Mesenchymal stem cell (in vitro differentiated cells and primary cell): ENCODE measurements around the gene GINS1. TPM values are rescaled to one million over a fixed set of nuclear protein-coding genes. Genes with fewer than 3 reads are reported as not detected.

Source experiments
- DNase-seq: peaks from one replicate; pipeline ENCODE4 v3.0.0-alpha.2; 2013
- H2AFZ ChIP-seq: one replicate; pipeline ENCODE4 v1.6.1; 2013; ENCODE audit warnings: low read depth, mild to moderate bottlenecking, control low read depth, inconsistent platforms, low read length, moderate library complexity
- H2AK5ac ChIP-seq: 2 replicates; pipeline ENCODE4 v1.6.1; 2013; ENCODE audit warnings: low read length, moderate library complexity, mild to moderate bottlenecking, inconsistent platforms; ENCODE audit not compliant: severe bottlenecking
- H2BK120ac ChIP-seq: one replicate; pipeline ENCODE4 v1.6.1; 2013; ENCODE audit warnings: low read depth, mild to moderate bottlenecking, inconsistent platforms, low read length, moderate library complexity
- H2BK12ac ChIP-seq, 2 experiments: one replicate each; pipeline ENCODE4 v1.6.1; 2013; ENCODE audit warnings: inconsistent platforms in 2 of 2, low read length in 2 of 2, mild to moderate bottlenecking in 2 of 2, moderate library complexity in 2 of 2, control low read depth in 1 of 2
- H2BK15ac ChIP-seq: one replicate; pipeline ENCODE4 v1.6.1; 2013; ENCODE audit warnings: mild to moderate bottlenecking, low read depth, inconsistent platforms; ENCODE audit not compliant: poor library complexity, severe bottlenecking
- H2BK5ac ChIP-seq: 2 replicates; pipeline ENCODE4 v1.6.1; 2013; ENCODE audit warnings: low read depth, mild to moderate bottlenecking, low read length, control low read depth, inconsistent platforms; ENCODE audit not compliant: poor library complexity, severe bottlenecking
- H3K14ac ChIP-seq, 2 experiments: one replicate each; pipeline ENCODE4 v1.6.1; 2013; ENCODE audit warnings: inconsistent platforms in 2 of 2, low read length in 2 of 2, control low read depth in 1 of 2, mild to moderate bottlenecking in 1 of 2, moderate library complexity in 1 of 2
- H3K18ac ChIP-seq, 2 experiments: one replicate each; pipeline ENCODE4 v1.6.1; 2013; ENCODE audit warnings: inconsistent platforms in 2 of 2, low read length in 2 of 2, control low read depth in 1 of 2, low read depth in 1 of 2, mild to moderate bottlenecking in 1 of 2
- H3K23ac ChIP-seq, 2 experiments: one replicate each; pipeline ENCODE4 v1.6.1; 2013; ENCODE audit warnings: inconsistent platforms in 2 of 2, low read length in 2 of 2, mild to moderate bottlenecking in 2 of 2, moderate library complexity in 2 of 2, control low read depth in 1 of 2
- H3K27ac ChIP-seq: 2 replicates; pipeline ENCODE4 v1.5.1; 2013; ENCODE audit warnings: mild to moderate bottlenecking, moderate library complexity, low read length, control low read depth, inconsistent platforms; ENCODE audit not compliant: poor library complexity, severe bottlenecking
- H3K27me3 ChIP-seq, 2 experiments: 2 replicates each; pipeline versions ENCODE4 v1.6.1 to v1.7.0; 2013; ENCODE audit warnings: low read length in 2 of 2, mild to moderate bottlenecking in 2 of 2, moderate library complexity in 2 of 2, control low read depth in 1 of 2, inconsistent platforms in 1 of 2; ENCODE audit not compliant: control insufficient read depth in 1 of 2, insufficient read depth in 1 of 2
- H3K36me3 ChIP-seq, 2 experiments: 2 replicates each; pipeline versions ENCODE4 v1.6.1 to v1.7.0; 2013; ENCODE audit warnings: low read length in 2 of 2, control low read depth in 1 of 2, inconsistent platforms in 1 of 2, low read depth in 1 of 2, mild to moderate bottlenecking in 1 of 2; ENCODE audit not compliant: insufficient read depth in 2 of 2, control insufficient read depth in 1 of 2
- H3K4ac ChIP-seq, 2 experiments: one replicate each; pipeline ENCODE4 v1.6.1; 2013; ENCODE audit warnings: inconsistent platforms in 2 of 2, low read length in 2 of 2, mild to moderate bottlenecking in 2 of 2, moderate library complexity in 2 of 2, control low read depth in 1 of 2, low read depth in 1 of 2
- H3K4me1 ChIP-seq: 2 replicates; pipeline ENCODE4 v1.6.1; 2013; ENCODE audit warnings: low read depth, low read length, control low read depth; ENCODE audit not compliant: control insufficient read depth, insufficient read depth
- H3K4me2 ChIP-seq: 2 replicates; pipeline ENCODE4 v1.6.1; 2013; ENCODE audit warnings: low read length, mild to moderate bottlenecking, inconsistent platforms; ENCODE audit not compliant: poor library complexity, severe bottlenecking
- H3K4me3 ChIP-seq, 2 experiments: 2 replicates each; pipeline versions ENCODE4 v1.5.1 to v1.7.0; 2013; ENCODE audit warnings: low read length in 2 of 2, mild to moderate bottlenecking in 2 of 2, control low read depth in 1 of 2, low read depth in 1 of 2; ENCODE audit not compliant: insufficient read depth in 1 of 2
- H3K79me1 ChIP-seq: replicated peaks from 2 replicates; pipeline ENCODE4 v1.6.1; 2013; ENCODE audit warnings: mild to moderate bottlenecking, control low read depth, low read length, inconsistent platforms; ENCODE audit not compliant: poor library complexity, severe bottlenecking
- H3K9ac ChIP-seq: 2 replicates; pipeline ENCODE4 v1.7.0; 2013; ENCODE audit warnings: mild to moderate bottlenecking, low read length, moderate library complexity
- H3K9me3 ChIP-seq: 2 replicates; pipeline ENCODE4 v1.7.0; 2013; ENCODE audit warnings: mild to moderate bottlenecking, low read length; ENCODE audit not compliant: control insufficient read depth
- H4K8ac ChIP-seq: one replicate; pipeline ENCODE4 v1.6.1; 2013; ENCODE audit warnings: inconsistent platforms, mild to moderate bottlenecking, low read length, moderate library complexity
- H4K91ac ChIP-seq: one replicate; pipeline ENCODE4 v1.6.1; 2013; ENCODE audit warnings: mild to moderate bottlenecking, low read length, inconsistent platforms
- WGBS: methylation state at CpG from one replicate; pipeline ENCODE4 v1.1.7; 2013; ENCODE audit warnings: mixed read lengths; 5-methylcytosine and 5-hydroxymethylcytosine counted together
- polyA plus RNA-seq, 2 experiments: library from polyadenylated mRNA; stranded (reverse); fragments of 200-250 nt; gene quantifications; one replicate each; pipeline ENCODE4 v1.2.3, GENCODE V29; 2013

Gene GINS1
- polyA plus RNA-seq (2013, experiment 1 of 2): 2.7 TPM
- 2.5 TPM for polyA plus RNA-seq (2013, experiment 2 of 2)

GRCh38 chr20:25407311-25408169 is at the start of gene GINS1:
TSS of gene GINS1 (plus strand) at chr20:25407673. CDS start at chr20:25407821, 148 bp downstream.
- WGBS: 3% methylated on average over 56 of the region's 56 CpGs
- H3K79me1 ChIP-seq: peaks cover 22% of the 10 kb centered on the region

GRCh38 chr20:25360631-25361286 is 46.7 kb upstream of the GINS1 start:
- Histone ChIP-seq H3K79me1 (peaks cover 24% of the 10 kb centered on the region), H3K23ac (no peak overlapping the region), H4K8ac (no peak overlapping the region), H2BK5ac (peak overlapping the region; percentile 74), H2BK15ac (no peak overlapping the region), H2AFZ (no peak overlapping the region), H3K9ac (peak overlapping the region; percentile 24), H3K27ac (peak overlapping the region; percentile 64), H3K18ac (peak overlapping the region in 1 of 2 experiments; percentile 4), H3K27me3 (no peaks in the 10 kb centered on the region), H3K4me3 (no peak overlapping the region), H3K4ac (peak overlapping the region; percentile 19 to 49), H3K14ac (no peak overlapping the region), H2BK12ac (no peak overlapping the region), H2AK5ac (no peak overlapping the region), H3K36me3 (no peaks in the 10 kb centered on the region), H3K4me1 (peaks cover 8% of the 10 kb centered on the region), H3K9me3 (no peaks in the 10 kb centered on the region), H2BK120ac (no peak overlapping the region), H3K4me2 (no peak overlapping the region), H4K91ac (no peak overlapping the region)
- DNase-seq: peak; percentile 73
- WGBS: 60% methylated on average over 10 of the region's 10 CpGs

More at GRCh38 chr20:25407311-25408169, at the start of gene GINS1:
- Histone ChIP-seq H4K91ac (no peak within 1 kb of the TSS), H2BK15ac (peak within 1 kb of the TSS; percentile 12), H3K36me3 (peaks cover 0 to 3% of the 10 kb centered on the region in 2 experiments), H3K18ac (peak within 1 kb of the TSS; percentile 64 to 65), H3K14ac (peak within 1 kb of the TSS in 1 of 2 experiments; percentile 35), H3K4me3 (peak within 1 kb of the TSS; percentile 83 to 92), H2BK12ac (no peak within 1 kb of the TSS), H4K8ac (peak within 1 kb of the TSS; percentile 69), H3K4me2 (peak within 1 kb of the TSS; percentile 72), H2BK120ac (peak within 1 kb of the TSS; percentile 34), H2AK5ac (no peak within 1 kb of the TSS), H2AFZ (peak within 1 kb of the TSS; percentile 85), H3K9ac (peak within 1 kb of the TSS; percentile 94), H2BK5ac (no peak within 1 kb of the TSS), H3K9me3 (peaks cover 10% of the 10 kb centered on the region), H3K27ac (peak within 1 kb of the TSS; percentile 26), H3K4me1 (peaks cover 3% of the 10 kb centered on the region), H3K4ac (peak within 1 kb of the TSS in 1 of 2 experiments; percentile 65), H3K23ac (no peak within 1 kb of the TSS), H3K27me3 (no peaks in the 10 kb centered on the region)
- DNase-seq: peak; percentile 89

- H3K27ac ChIP-seq: peak overlapping the region; percentile 64
- no peak overlapping the region for H3K4me2 ChIP-seq
- no peak overlapping the region for H4K8ac ChIP-seq
- H3K18ac ChIP-seq: no peak overlapping the region
- H2BK120ac ChIP-seq: no peak overlapping the region
- H2BK12ac ChIP-seq: no peak overlapping the region
- no peak for DNase-seq
- no peak overlapping the region for H2AFZ ChIP-seq
- no peak overlapping the region for H4K91ac ChIP-seq
- H3K36me3 ChIP-seq: no peaks in the 10 kb centered on the region
- H3K27me3 ChIP-seq: no peaks in the 10 kb centered on the region
- peak overlapping the region in 1 of 2 experiments; percentile 22 for H3K4ac ChIP-seq
- H3K79me1 ChIP-seq: peaks cover 20% of the 10 kb centered on the region
- no peak overlapping the region for H2BK15ac ChIP-seq
- no peak overlapping the region for H3K14ac ChIP-seq
- peaks cover 8% of the 10 kb centered on the region for H3K4me1 ChIP-seq
- no peak overlapping the region for H3K4me3 ChIP-seq
- no peaks in the 10 kb centered on the region for H3K9me3 ChIP-seq
- H2BK5ac ChIP-seq: no peak overlapping the region
- H3K9ac ChIP-seq: peak overlapping the region; percentile 24
- no peak overlapping the region for H2AK5ac ChIP-seq
- WGBS: 64% methylated on average over 6 of the region's 6 CpGs
- H3K23ac ChIP-seq: no peak overlapping the region
These were observed 46.2 kb upstream of the GINS1 start for GRCh38 chr20:25361287-25361683.
